Peyer's patch (tissue), 4 donors: ENCODE results near the gene ARL17B.
"Not testable (repeated sequence)": the region's sequence is repeated elsewhere in the genome, so short reads cannot be mapped to it uniquely, and the experiment has no call there.

Experiments
- CTCF ChIP-seq, 6 experiments: fragments of 450-650 bp in 4 of 6; fragments of 200-600 bp in 2 of 6; sonication (generic) in 1 of 6; IDR thresholded peaks; one replicate each; pipeline ENCODE4 v1.5.1; 2017 to 2019; ENCODE audit warnings: antibody characterized with exemption in 6 of 6, mild to moderate bottlenecking in 3 of 6, moderate library complexity in 1 of 6
- POLR2A ChIP-seq, 2 donors: fragments of 450-650 bp; IDR thresholded peaks; one replicate each; pipeline ENCODE4 v1.5.1; 2017; ENCODE audit warnings: antibody characterized with exemption in 2 of 2, mild to moderate bottlenecking in 2 of 2, moderate library complexity in 2 of 2

GRCh38 chr17:46342131-46342530, 19.4 kb downstream of the ARL17B start:
- not testable (repeated sequence) for TF ChIP-seq CTCF, POLR2A (IDR thresholded peaks at IDR 0.05)
